OCI-LY3 (cell line): ENCODE results near the gene FAM83G.

Experiments
- H2AFZ ChIP-seq: fragments of 200-600, 300-600 bp; shearing (Covaris generic); 2 replicates; pipeline ENCODE4 v1.6.0; 2014; ENCODE audit warnings: antibody characterized with exemption, low read depth, low read length
- H3K27ac ChIP-seq: fragments of 200-600, 300-600 bp; sonication (generic); 2 replicates; pipeline ENCODE4 v1.5.1; 2014; ENCODE audit warnings: mild to moderate bottlenecking, low read length, moderate library complexity, mixed read lengths
- H3K27me3 ChIP-seq: fragments of 200-600, 300-600 bp; sonication (generic); 2 replicates; pipeline ENCODE4 v1.6.1; 2014; ENCODE audit warnings: low read depth, low read length, mixed read lengths
- H3K36me3 ChIP-seq: fragments of 200-600, 300-600 bp; sonication (generic); replicated peaks from 2 replicates; pipeline ENCODE3; 2014; ENCODE audit warnings: low read depth, low read length, mixed read lengths
- H3K4me1 ChIP-seq: fragments of 300-600, 200-600 bp; sonication (generic); 2 replicates; pipeline ENCODE4 v1.6.1; 2014; ENCODE audit warnings: low read length, mixed read lengths
- H3K4me2 ChIP-seq: fragments of 200-600, 300-600 bp; sonication (generic); 2 replicates; pipeline ENCODE4 v1.6.1; 2014; ENCODE audit warnings: low read length, mixed read lengths
- H3K4me3 ChIP-seq: fragments of 300-600, 200-600 bp; sonication (generic); 2 replicates; pipeline ENCODE4 v1.5.1; 2014; ENCODE audit warnings: antibody characterized with exemption, mild to moderate bottlenecking, low read length, moderate library complexity
- H3K79me2 ChIP-seq: fragments of 300-600, 200-600 bp; shearing (Covaris generic); 2 replicates; pipeline ENCODE4 v1.6.1; 2014; ENCODE audit warnings: mild to moderate bottlenecking, low read length, mixed read lengths
- H3K9ac ChIP-seq: fragments of 300-600, 200-600 bp; shearing (Covaris generic); 2 replicates; pipeline ENCODE4 v1.6.0; 2014; ENCODE audit warnings: mild to moderate bottlenecking, low read length, moderate library complexity
- H3K9me3 ChIP-seq: fragments of 200-600, 300-600 bp; shearing (Covaris generic); 2 replicates; pipeline ENCODE4 v1.6.1; 2014; ENCODE audit warnings: low read length, mixed read lengths; ENCODE audit not compliant: insufficient read depth
- H4K20me1 ChIP-seq: fragments of 200-600, 300-600 bp; sonication (generic); 2 replicates; pipeline ENCODE4 v1.6.1; 2016; ENCODE audit warnings: low read length, mixed read lengths; ENCODE audit not compliant: insufficient read depth
- CTCF ChIP-seq: fragments of 200-600, 300-600 bp; sonication (generic); IDR thresholded peaks from 2 replicates; pipeline ENCODE4 v1.5.1; 2014; ENCODE audit warnings: antibody characterized with exemption, low read length, low read depth
- EZH2phosphoT487 ChIP-seq: fragments of 200-600 bp; shearing (Covaris generic); IDR thresholded peaks from 2 replicates; pipeline ENCODE4 v1.6.1; 2018; ENCODE audit warnings: antibody characterized with exemption, mixed run types, low read depth

FAM83G gene

GRCh38 chr17:18960803-18961511 lies 43.6 kb downstream of the FAM83G start:
- H3K9me3 ChIP-seq = no peaks in the 10 kb centered on the region
- TF ChIP-seq CTCF (peak; percentile 53), EZH2phosphoT487 (no peak)
- no peak overlapping the region; the same call in 1 of the 2 replicates for H2AFZ ChIP-seq
- no peaks in the 10 kb centered on the region for H3K36me3 ChIP-seq
- H3K4me1 ChIP-seq = peaks cover 21% of the 10 kb centered on the region
- H3K4me3 ChIP-seq = peak overlapping the region; percentile 43
- peak overlapping the region; percentile 67 for H3K4me2 ChIP-seq
- H3K9ac ChIP-seq = peak overlapping the region; percentile 67; the same call in 1 of the 2 replicates
- H4K20me1 ChIP-seq = no peaks in the 10 kb centered on the region
- no peaks in the 10 kb centered on the region for H3K27me3 ChIP-seq
- peak overlapping the region; percentile 70 for H3K27ac ChIP-seq
- no peaks in the 10 kb centered on the region for H3K79me2 ChIP-seq

GRCh38 chr17:18960241-18960665 lies 44.3 kb downstream of the FAM83G start:
- Histone ChIP-seq H4K20me1 (no peaks in the 10 kb centered on the region), H3K27ac (no peak overlapping the region), H3K9ac (no peak overlapping the region; the same call in 1 of the 2 replicates), H3K4me1 (peaks cover 21% of the 10 kb centered on the region), H3K27me3 (no peaks in the 10 kb centered on the region), H3K79me2 (no peaks in the 10 kb centered on the region), H2AFZ (no peak overlapping the region), H3K36me3 (no peaks in the 10 kb centered on the region), H3K4me3 (no peak overlapping the region), H3K4me2 (no peak overlapping the region), H3K9me3 (no peaks in the 10 kb centered on the region)
- TF ChIP-seq CTCF (no peak), EZH2phosphoT487 (no peak)

GRCh38 chr17:18959845-18960240 lies 44.7 kb downstream of the FAM83G start:
- Histone ChIP-seq H3K27ac (no peak overlapping the region), H3K4me1 (peaks cover 21% of the 10 kb centered on the region), H3K4me2 (no peak overlapping the region), H3K36me3 (no peaks in the 10 kb centered on the region), H3K27me3 (no peaks in the 10 kb centered on the region), H2AFZ (no peak overlapping the region), H3K4me3 (no peak overlapping the region), H3K79me2 (no peaks in the 10 kb centered on the region), H3K9ac (no peak overlapping the region), H3K9me3 (no peaks in the 10 kb centered on the region), H4K20me1 (no peaks in the 10 kb centered on the region)
- TF ChIP-seq EZH2phosphoT487 (no peak), CTCF (no peak)

GRCh38 chr17:18959071-18959844 lies 45.3 kb downstream of the FAM83G start:
- no peak overlapping the region for H3K4me2 ChIP-seq
- peaks cover 21% of the 10 kb centered on the region for H3K4me1 ChIP-seq
- H3K79me2 ChIP-seq = no peaks in the 10 kb centered on the region
- no peak overlapping the region for H3K9ac ChIP-seq
- H3K4me3 ChIP-seq = no peak overlapping the region
- H3K27me3 ChIP-seq = no peaks in the 10 kb centered on the region
- TF ChIP-seq EZH2phosphoT487 (no peak), CTCF (no peak)
- no peak overlapping the region for H2AFZ ChIP-seq
- H3K27ac ChIP-seq = no peak overlapping the region
- H3K36me3 ChIP-seq = no peaks in the 10 kb centered on the region
- H4K20me1 ChIP-seq = no peaks in the 10 kb centered on the region
- no peaks in the 10 kb centered on the region for H3K9me3 ChIP-seq
